Activated naive CD4-positive, alpha-beta T cell treated with Interleukin-2 at 50 U/mL for 16 hours (primary cell): Measurements from ENCODE around the gene HAUS1.
"Not testable (repeated sequence)": the region's sequence is repeated elsewhere in the genome, so short reads cannot be mapped to it uniquely, and the experiment has no call there.

Source experiments
- DNase-seq: peaks from one replicate; pipeline ENCODE4 v3.0.0-alpha.2; 2020

The HAUS1 gene, protein sequence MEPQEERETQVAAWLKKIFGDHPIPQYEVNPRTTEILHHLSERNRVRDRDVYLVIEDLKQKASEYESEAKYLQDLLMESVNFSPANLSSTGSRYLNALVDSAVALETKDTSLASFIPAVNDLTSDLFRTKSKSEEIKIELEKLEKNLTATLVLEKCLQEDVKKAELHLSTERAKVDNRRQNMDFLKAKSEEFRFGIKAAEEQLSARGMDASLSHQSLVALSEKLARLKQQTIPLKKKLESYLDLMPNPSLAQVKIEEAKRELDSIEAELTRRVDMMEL

GRCh38 chr18:46104128-46104911, at the start of gene HAUS1:
Gene HAUS1 (plus strand): TSS chr18:46104385. CDS start chr18:46104412, 27 bp downstream.
- DNase-seq, result peak; percentile 86

GRCh38 chr18:46054956-46055837, 49.0 kb upstream of the HAUS1 start:
- no peak for DNase-seq

DNA sequence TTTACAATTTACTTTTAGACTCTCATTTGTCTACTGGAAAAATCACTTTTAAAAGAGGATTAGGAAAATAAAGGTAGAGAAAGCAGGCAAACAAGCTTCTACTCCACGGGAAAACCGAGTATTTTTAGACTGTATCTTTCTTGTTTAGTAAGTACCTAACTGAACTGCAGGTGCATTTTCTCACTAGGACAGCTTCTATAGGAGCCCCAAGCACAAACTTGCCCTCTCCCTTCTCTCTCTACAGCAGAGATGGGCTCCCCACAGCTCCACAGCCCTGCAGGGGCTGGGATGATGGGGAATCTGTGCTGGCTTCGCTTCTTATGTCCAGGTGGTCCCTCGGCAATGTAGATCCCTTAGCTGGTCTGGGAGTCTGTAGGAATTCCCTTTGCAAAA, 48.4 kb upstream of the HAUS1 start:
- DNase-seq, result no peak

DNA sequence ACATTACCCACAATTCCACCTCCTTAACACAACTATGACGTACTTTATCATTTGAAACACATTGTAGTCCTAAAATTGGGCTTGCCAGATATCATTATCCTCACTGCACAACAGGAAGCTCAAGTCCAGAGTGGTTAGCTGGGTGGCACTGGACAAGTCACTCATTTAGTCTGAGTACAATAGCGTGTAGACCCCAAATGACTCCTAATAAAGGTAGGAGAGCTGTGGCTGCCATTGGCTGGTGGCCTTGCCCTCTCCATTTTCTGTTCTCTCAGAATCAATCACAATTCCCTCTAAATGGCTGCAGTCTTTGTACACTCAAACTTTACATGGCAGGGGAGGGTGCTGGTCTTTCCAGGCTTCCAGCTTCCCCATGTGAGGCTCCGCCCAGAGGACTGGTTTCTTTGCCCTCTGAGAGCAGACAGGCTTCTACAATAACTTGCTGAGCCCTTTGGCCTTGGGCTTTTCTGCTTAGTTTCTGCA, 43.8 kb upstream of the HAUS1 start:
- DNase-seq, result no peak

DNA sequence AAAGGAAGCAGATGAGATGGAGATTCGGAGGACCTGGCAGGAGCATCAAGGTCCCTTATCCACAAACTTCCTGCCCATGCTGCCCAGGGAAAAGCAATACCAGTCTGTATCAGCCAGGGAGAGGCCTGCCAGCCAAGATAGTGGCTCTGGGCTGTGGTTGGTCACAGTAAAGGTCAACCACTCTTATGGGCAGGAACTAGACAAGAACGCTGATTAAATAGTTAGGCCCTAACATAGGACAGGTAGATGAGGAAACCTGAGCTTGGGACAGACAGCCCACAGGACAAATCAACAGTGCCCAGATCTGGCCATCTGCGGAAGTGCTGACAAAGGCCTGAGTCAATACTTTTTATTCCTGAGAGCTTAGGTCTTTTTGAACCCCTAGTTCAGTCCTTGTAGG, 42.8 kb upstream of the HAUS1 start:
- no peak for DNase-seq

- DNase-seq, result no peak
These were observed 42.4 kb upstream of the HAUS1 start for GRCh38 chr18:46061796-46062195.

DNA sequence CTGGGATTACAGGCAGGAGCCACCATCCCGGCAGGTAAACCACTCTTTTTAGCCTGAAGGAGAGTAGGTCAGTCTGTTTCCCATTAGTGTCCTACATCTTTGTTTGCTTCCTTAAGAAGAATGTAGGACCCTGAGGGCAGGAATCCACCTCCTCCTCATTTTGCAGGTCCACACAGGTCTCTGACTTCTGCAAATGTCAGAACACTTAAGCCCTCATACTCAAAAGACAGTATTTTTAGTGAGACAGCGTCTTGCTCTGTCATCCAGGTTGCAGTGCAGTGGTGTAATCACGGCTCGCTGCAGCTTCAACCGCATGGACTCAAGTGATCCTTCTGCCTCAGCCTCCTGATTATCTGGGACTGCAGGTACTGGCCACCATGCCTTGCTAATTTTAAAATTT, 41.4 kb upstream of the HAUS1 start:
- no peak for DNase-seq

GRCh38 chr18:46067438-46068007, 36.7 kb upstream of the HAUS1 start:
- no peak for DNase-seq

DNA sequence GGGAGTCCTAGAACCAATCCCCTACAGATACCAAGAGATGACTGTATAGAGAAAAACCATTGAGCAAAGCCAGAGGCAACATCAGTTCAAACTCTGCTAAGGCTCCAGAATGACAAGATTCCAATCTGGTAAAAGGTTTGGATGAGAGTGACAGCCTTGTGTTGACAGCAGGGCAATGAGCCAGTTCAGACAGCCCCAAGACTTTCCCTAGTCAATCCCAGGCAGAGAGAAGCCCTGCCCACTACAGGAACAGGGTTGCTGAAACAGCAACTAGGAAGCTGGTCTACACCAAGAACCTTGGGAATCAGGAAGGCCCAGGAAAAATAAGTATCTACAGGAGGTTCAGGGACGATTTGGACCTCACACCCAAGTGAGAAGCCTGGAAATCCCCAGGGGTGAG, 35.4 kb upstream of the HAUS1 start:
- DNase-seq, result no peak

- DNase-seq, result no peak
These were observed 34.7 kb upstream of the HAUS1 start for GRCh38 chr18:46069524-46069923.

DNA sequence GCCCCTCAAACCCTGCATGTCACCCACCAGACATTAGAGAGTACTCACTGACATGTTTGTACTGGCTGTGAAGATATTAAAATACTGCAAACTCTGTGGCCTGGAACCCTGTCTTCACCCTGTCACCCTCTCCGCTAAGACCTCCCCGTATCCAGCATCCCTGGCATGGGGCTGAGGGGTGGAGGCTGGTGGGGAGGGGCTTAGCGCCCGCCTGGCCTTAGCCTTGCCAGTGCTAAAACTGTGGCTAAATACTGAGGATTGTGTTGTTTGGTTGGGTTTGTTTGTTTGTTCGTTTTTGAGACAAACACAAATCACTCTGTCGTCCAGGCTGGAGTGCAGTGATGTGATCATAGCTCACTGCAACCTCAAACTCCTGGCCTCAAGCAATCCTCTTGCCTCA, 34.0 kb upstream of the HAUS1 start:
- no peak for DNase-seq

- DNase-seq, result peak; percentile 16
These were observed 33.2 kb upstream of the HAUS1 start for GRCh38 chr18:46070815-46071652.

GRCh38 chr18:46071653-46072375, 32.4 kb upstream of the HAUS1 start, which contains the start of gene PSTPIP2:
Gene PSTPIP2 (minus strand): TSS chr18:46072260. CDS start chr18:46072188, 72 bp downstream.
- DNase-seq, result peak; percentile 72

DNA sequence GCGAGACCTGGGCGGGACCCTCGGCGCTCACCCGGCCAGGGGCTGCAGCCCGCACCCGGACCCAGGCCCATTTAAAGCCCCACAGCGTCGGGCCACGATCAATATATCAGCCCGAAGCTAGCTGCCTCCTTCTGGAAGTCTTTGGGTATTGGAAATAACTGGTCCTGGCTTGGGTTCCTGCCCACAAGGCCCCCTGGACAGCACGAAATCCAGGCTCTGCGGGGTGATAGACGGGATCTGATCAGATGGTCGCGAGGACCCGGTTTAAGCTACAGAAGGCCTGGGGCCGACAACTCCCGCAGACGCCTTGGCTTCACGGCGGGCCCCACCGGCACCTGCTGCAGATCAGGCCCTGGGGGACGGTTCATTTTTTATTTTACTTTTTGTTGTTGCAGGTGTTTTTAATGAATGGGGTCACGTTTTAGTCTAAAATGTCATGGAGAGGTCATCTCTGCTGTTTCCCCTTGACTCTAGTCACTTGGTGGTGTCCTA, 31.8 kb upstream of the HAUS1 start:
- DNase-seq, result no peak

DNA sequence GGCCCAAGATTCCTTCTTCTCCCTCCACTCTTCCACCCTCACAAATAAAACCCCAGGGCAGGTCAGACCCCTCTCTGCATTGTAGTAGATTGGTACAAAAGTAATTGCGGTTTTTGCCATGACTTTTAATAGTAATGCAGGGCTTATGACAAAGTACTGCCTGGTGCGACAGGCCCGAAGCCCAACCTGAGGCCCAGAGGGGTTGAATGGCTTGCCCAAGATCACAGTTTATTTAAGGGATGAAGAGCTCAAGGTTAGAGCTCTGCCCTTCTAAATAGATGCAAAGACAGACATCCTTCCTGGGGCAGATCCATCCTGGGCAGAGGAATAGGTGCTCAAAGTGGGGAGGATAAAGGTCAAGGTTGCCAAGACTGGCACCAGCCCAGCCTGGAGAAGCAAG, 31.2 kb upstream of the HAUS1 start:
- no peak for DNase-seq

- peak; percentile 50 for DNase-seq
These were observed 30.5 kb upstream of the HAUS1 start for GRCh38 chr18:46073474-46074331.

DNA sequence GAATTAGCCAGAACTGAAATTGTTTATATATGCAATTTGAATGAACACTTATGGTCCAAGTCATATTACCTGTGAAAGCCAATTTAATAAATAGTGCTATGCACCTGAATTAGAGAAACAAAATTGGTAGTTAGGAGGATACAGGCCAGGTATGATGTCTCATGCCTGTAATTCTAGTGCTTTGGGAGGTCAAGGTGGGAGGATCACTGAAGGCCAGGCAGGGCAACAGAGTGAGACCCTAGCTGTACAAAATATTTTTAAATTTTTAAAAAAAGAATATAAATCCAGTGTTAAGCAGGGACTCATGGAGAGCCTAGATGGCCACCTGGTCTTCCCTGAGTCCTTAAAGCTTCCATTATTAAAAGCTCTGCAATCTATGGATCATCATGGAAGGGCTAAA, 24.8 kb upstream of the HAUS1 start:
- DNase-seq, result no peak

DNA sequence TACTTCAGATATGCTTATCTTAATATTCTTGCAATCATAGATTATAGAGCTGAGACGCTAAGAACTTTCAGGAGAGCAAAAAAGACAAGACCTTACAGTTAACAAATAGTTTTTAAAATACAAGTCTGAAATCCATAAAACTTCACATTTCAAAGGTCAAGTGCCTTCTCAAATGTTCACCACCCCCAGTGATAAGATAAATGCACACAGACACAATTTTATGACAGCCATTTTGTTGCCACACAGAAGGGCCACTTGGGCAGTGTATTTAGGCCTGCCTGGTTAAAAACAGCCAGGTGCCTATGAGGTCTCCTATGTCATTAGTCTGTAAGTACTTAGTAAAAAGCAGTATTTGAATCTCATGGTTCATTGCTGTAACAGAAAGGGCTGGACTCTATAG, 24.0 kb upstream of the HAUS1 start:
- no peak for DNase-seq

DNA sequence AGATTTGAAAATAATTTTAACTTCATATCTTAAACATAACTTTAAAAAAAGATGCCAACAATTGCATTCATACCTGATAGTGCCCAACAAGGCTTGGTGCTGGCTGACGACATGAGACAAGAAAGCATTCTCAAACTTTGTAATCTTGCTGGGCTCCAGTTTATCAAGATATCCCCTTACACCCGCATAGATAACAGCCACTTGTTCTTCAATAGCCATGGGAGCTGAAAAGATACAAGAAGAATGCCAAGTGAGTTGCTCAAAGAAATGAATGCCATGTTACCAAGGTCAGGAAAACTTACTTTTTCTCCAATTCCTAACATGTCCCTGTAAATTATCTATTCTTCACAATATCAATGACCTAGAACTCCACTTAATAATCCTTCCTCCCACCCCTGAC, 19.8 kb upstream of the HAUS1 start:
- DNase-seq, result no peak

- not testable (repeated sequence) for DNase-seq
These were observed 15.7 kb upstream of the HAUS1 start for GRCh38 chr18:46088501-46088900.
